Mesendoderm (in vitro differentiated cells): ENCODE measurements around the gene ADAM12.

Source experiments
- DNase-seq: peaks from one replicate; pipeline ENCODE4 v3.0.0; 2013
- H2AK5ac ChIP-seq: 2 replicates; pipeline ENCODE4 v1.6.1; 2013; ENCODE audit warnings: low read length, inconsistent platforms
- H2BK120ac ChIP-seq: 2 replicates; pipeline ENCODE4 v1.6.1; 2013; ENCODE audit warnings: low read depth, mild to moderate bottlenecking, low read length, moderate library complexity, mixed read lengths
- H2BK15ac ChIP-seq: replicated peaks from 2 replicates; pipeline ENCODE4 v1.6.1; 2013; ENCODE audit warnings: low read depth, mild to moderate bottlenecking, moderate library complexity
- H2BK5ac ChIP-seq: 2 replicates; pipeline ENCODE4 v1.6.1; 2013; ENCODE audit warnings: low read length, inconsistent platforms
- H3K18ac ChIP-seq: 2 replicates; pipeline ENCODE4 v1.6.1; 2013; ENCODE audit warnings: mild to moderate bottlenecking, low read length, mixed read lengths
- H3K23ac ChIP-seq: one replicate; pipeline ENCODE4 v1.6.1; 2013; ENCODE audit warnings: low read length
- H3K27ac ChIP-seq: 2 replicates; pipeline ENCODE4 v1.5.1; 2013; ENCODE audit warnings: low read depth, mild to moderate bottlenecking, inconsistent platforms, low read length, moderate library complexity
- H3K27me3 ChIP-seq: 2 replicates; pipeline ENCODE4 v1.6.1; 2013; ENCODE audit warnings: low read length, control low read depth, mild to moderate bottlenecking, inconsistent platforms; ENCODE audit not compliant: insufficient read depth, poor library complexity
- H3K36me3 ChIP-seq: 2 replicates; pipeline ENCODE4 v1.6.1; 2013; ENCODE audit warnings: low read length, inconsistent platforms; ENCODE audit not compliant: control insufficient read depth, insufficient read depth
- H3K4ac ChIP-seq: one replicate; pipeline ENCODE4 v1.6.1; 2013; ENCODE audit warnings: low read depth, mild to moderate bottlenecking, low read length, moderate library complexity
- H3K4me1 ChIP-seq: 2 replicates; pipeline ENCODE4 v1.6.1; 2013; ENCODE audit warnings: low read depth, low read length, inconsistent platforms; ENCODE audit not compliant: control insufficient read depth
- H3K4me2 ChIP-seq: 2 replicates; pipeline ENCODE4 v1.6.1; 2013; ENCODE audit warnings: low read length
- H3K4me3 ChIP-seq: 2 replicates; pipeline ENCODE4 v1.5.1; 2013; ENCODE audit warnings: mild to moderate bottlenecking, low read length
- H3K56ac ChIP-seq: one replicate; pipeline ENCODE4 v1.6.1; 2013; ENCODE audit warnings: low read length
- H3K79me1 ChIP-seq: 2 replicates; pipeline ENCODE4 v1.6.1; 2013; ENCODE audit warnings: low read length, inconsistent platforms
- H3K79me2 ChIP-seq: 2 replicates; pipeline ENCODE4 v1.6.1; 2013; ENCODE audit warnings: mild to moderate bottlenecking, low read length; ENCODE audit not compliant: control insufficient read depth, insufficient read depth
- H3K9ac ChIP-seq: 2 replicates; pipeline ENCODE4 v1.6.1; 2013; ENCODE audit warnings: low read length, inconsistent platforms
- H4K5ac ChIP-seq: one replicate; pipeline ENCODE4 v1.6.1; 2013; ENCODE audit warnings: low read length
- H4K8ac ChIP-seq: one replicate; pipeline ENCODE4 v1.6.1; 2013; ENCODE audit warnings: low read depth, mild to moderate bottlenecking, control low read depth, low read length, moderate library complexity
- WGBS: extraction: QIAGEN DNeasy Blood & Tissue Kit; methylation state at CpG from one replicate; pipeline ENCODE4 v1.1.7; 2013; ENCODE audit warnings: low lambda C conversion rate, missing lambda C conversion rate; ENCODE audit not compliant: insufficient coverage; ENCODE audit errors: extremely low coverage; 5-methylcytosine and 5-hydroxymethylcytosine counted together

The ADAM12 gene

DNA sequence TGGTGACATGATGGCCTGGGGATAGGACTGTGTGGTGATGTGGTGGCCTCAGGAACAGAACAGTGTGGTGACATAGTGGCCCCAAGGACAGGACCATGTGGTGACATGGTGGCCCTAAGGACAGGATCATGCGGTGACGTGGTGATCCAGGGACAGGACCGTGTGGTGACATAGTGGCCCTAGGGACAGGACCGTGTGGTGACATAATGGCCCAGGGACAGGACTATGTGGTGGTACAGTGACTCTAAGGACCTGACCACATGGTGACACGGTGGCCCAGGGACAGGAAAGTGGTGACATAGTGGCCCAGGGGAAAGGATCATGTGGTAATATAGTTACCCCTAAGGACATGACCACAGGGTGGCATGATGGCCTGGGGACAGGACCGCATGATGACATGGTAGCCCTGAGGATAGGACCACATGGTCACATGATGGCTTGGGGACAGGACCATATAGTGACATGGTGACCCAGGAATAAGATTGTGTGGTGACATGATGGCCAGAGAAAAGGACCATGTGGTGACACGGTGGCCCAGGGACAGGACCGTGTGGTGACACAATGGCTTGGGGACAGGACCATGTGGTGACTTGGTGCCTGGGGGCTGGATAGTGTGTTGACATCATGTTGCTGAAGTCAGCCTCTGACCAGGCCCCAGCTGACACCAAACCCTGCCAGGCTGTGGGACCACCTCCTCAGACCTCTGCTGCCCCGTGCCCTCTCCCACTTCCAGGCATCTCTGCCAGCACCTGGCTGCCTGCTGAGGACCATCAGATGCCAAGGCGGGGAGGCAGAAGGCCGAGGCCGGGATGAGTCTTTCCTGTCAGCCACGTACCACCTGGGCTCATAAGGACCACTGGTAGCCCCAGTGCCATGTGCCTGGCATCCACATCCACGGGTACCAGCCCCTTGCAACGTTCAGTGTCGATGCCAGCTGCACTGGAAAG, 99.5 kb downstream of the ADAM12 start:
- no peak for DNase-seq
- Histone ChIP-seq H3K79me1 (no peaks in the 10 kb centered on the region), H3K18ac (no peak overlapping the region), H3K4me3 (no peak overlapping the region), H3K27me3 (no peaks in the 10 kb centered on the region), H3K4me2 (no peak overlapping the region), H4K5ac (no peak overlapping the region), H2BK120ac (no peak overlapping the region), H2AK5ac (no peak overlapping the region), H3K56ac (no peak overlapping the region), H3K79me2 (no peaks in the 10 kb centered on the region), H3K9ac (no peak overlapping the region), H3K36me3 (no peaks in the 10 kb centered on the region), H3K4ac (no peak overlapping the region), H3K27ac (no peak overlapping the region), H4K8ac (no peak overlapping the region), H3K23ac (no peak overlapping the region), H3K4me1 (no peaks in the 10 kb centered on the region), H2BK15ac (no peak overlapping the region), H2BK5ac (no peak overlapping the region)
- WGBS, result no CpG with 5 or more reads among the region's 16 CpGs

DNA sequence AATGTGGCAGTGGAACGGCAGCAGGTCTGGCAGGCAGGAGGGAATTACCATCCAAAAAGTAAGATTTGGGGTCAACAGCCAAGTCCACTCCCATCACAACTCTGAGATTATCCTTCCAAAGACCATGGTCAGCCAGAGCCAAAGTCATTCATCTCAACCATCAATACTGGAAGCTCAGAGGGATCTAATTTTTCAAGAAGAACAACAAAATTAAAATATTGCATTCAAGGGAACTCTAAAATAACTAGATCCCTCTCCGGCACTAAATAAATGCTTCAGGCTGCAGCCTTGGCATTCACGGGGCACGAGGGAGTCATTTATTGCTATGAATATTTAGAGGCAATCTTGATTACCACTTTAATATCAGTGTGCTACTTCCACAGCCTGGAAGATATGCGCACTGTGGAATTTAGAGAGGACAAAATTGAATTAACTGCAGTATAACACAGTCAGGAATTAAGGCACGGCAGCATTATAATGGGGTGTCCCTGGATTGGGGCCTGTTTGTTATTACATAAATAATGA, 102.0 kb downstream of the ADAM12 start:
- Histone ChIP-seq H3K18ac (no peak overlapping the region), H2BK15ac (no peak overlapping the region), H3K4me1 (no peaks in the 10 kb centered on the region), H3K4me3 (no peak overlapping the region), H2AK5ac (no peak overlapping the region), H4K8ac (no peak overlapping the region), H3K56ac (no peak overlapping the region), H3K23ac (no peak overlapping the region), H3K4ac (no peak overlapping the region), H3K27ac (no peak overlapping the region), H3K79me2 (no peaks in the 10 kb centered on the region), H3K79me1 (no peaks in the 10 kb centered on the region), H3K36me3 (no peaks in the 10 kb centered on the region), H2BK120ac (no peak overlapping the region), H3K9ac (no peak overlapping the region), H4K5ac (no peak overlapping the region), H2BK5ac (no peak overlapping the region), H3K27me3 (no peaks in the 10 kb centered on the region), H3K4me2 (no peak overlapping the region)
- whole genome bisulfite sequencing, result no CpG with 5 or more reads among the region's 6 CpGs
- no peak for DNase-seq

DNA sequence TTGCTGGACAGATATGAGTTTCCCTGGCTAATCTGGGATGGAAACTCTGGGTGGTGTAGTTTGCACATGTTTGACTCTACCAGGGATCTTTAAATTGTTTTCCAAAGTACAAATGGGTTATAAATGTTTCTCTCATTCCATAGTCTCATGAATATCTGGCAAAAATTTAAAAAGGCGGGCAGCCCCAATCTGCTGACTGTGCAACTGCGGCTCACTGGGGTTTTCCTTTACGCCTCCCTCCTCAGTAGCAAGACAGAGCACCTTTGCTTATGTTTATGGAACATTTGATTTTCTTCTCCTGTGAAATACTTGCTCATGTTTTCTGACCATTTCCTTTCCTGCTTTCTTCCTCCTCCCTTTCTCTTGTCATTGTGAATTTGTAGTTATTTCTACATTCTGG, 105.0 kb downstream of the ADAM12 start:
- Histone ChIP-seq H3K79me2 (no peaks in the 10 kb centered on the region), H3K27me3 (no peaks in the 10 kb centered on the region), H2BK5ac (no peak overlapping the region), H2BK120ac (no peak overlapping the region), H3K4me2 (no peak overlapping the region), H3K79me1 (no peaks in the 10 kb centered on the region), H3K4ac (no peak overlapping the region), H3K9ac (no peak overlapping the region), H3K23ac (no peak overlapping the region), H3K4me3 (no peak overlapping the region), H3K27ac (no peak overlapping the region), H3K36me3 (no peaks in the 10 kb centered on the region), H4K5ac (no peak overlapping the region), H2AK5ac (no peak overlapping the region), H2BK15ac (no peak overlapping the region), H3K4me1 (no peaks in the 10 kb centered on the region), H4K8ac (no peak overlapping the region), H3K56ac (no peak overlapping the region), H3K18ac (no peak overlapping the region)
- DNase-seq, result no peak
- whole genome bisulfite sequencing, result no CpG with 5 or more reads among the region's 3 CpGs

DNA sequence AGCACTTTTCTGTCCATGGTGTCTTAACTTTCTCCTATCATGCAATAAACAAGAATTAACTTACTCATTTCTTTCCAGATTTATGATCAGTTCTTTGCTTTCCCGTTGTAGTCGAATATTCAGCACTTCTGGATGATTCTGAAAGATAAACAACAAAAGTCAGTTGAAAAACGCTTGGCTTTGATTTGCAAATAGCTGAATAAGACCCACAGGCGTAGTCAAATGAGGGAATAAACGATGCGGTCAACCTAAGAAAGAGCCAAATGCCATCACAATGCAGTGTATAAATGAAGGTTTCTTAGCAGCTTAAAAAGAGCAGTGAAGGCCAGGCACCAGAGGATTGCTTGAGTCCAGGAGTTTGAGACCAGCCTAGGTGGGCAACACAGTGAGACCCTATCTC, 109.4 kb downstream of the ADAM12 start:
- Histone ChIP-seq H3K4me1 (no peaks in the 10 kb centered on the region), H3K79me2 (no peaks in the 10 kb centered on the region), H3K27ac (no peak overlapping the region), H4K8ac (no peak overlapping the region), H2BK15ac (no peak overlapping the region), H3K79me1 (no peaks in the 10 kb centered on the region), H3K9ac (no peak overlapping the region), H2AK5ac (no peak overlapping the region), H3K56ac (no peak overlapping the region), H3K18ac (no peak overlapping the region), H3K23ac (no peak overlapping the region), H3K27me3 (no peaks in the 10 kb centered on the region), H4K5ac (no peak overlapping the region), H3K4ac (no peak overlapping the region), H3K36me3 (no peaks in the 10 kb centered on the region), H3K4me2 (no peak overlapping the region), H2BK120ac (no peak overlapping the region), H3K4me3 (no peak overlapping the region), H2BK5ac (no peak overlapping the region)
- no CpG with 5 or more reads among the region's 6 CpGs for WGBS
- DNase-seq, result no peak

DNA sequence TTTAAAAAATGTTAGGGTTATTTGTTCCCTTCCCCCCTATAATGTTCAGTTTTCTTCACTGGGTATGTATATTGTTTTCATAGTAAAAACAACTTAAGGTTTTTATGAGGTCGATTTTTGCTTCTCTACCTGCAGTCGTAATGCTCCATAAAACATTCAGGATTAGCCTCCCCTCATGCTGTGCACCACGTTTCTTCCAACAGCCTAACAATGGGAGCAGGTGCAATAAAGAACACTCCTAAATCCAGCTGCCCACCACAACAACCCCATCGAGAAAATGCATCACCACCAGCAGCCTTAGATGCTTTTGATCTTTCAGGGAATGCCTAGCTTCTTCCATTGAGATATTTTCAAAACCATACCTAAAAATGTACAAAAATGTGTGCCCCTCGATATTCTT, 111.1 kb downstream of the ADAM12 start:
- no peak overlapping the region for H4K8ac ChIP-seq
- H2BK5ac ChIP-seq, result no peak overlapping the region
- DNase-seq, result no peak
- no peak overlapping the region for H2AK5ac ChIP-seq
- H3K79me2 ChIP-seq, result no peaks in the 10 kb centered on the region
- H4K5ac ChIP-seq, result no peak overlapping the region
- no peak overlapping the region for H2BK120ac ChIP-seq
- no peak overlapping the region for H3K4ac ChIP-seq
- no peaks in the 10 kb centered on the region for H3K4me1 ChIP-seq
- no peak overlapping the region for H3K27ac ChIP-seq
- H3K79me1 ChIP-seq, result no peaks in the 10 kb centered on the region
- no peak overlapping the region for H3K4me3 ChIP-seq
- no peaks in the 10 kb centered on the region for H3K27me3 ChIP-seq
- H2BK15ac ChIP-seq, result no peak overlapping the region
- H3K9ac ChIP-seq, result no peak overlapping the region
- no peak overlapping the region for H3K18ac ChIP-seq
- no peak overlapping the region for H3K4me2 ChIP-seq
- no peak overlapping the region for H3K23ac ChIP-seq
- H3K36me3 ChIP-seq, result no peaks in the 10 kb centered on the region
- no peak overlapping the region for H3K56ac ChIP-seq
- WGBS, result no CpG with 5 or more reads among the region's 5 CpGs
